SK-N-SH (cell line): ENCODE results near the gene CALN1. TPM values are rescaled to one million over a fixed set of nuclear protein-coding genes. Genes with fewer than 3 reads are reported as not detected.

Experiments used
- CTCF ChIA-PET: fragments of 300-600, 350-600 bp; formaldehyde crosslinking; extraction: SDS; loops from one replicate; lab custom pipeline; 2021; lab: Yijun Ruan, JAX
- POLR2A ChIA-PET: fragments of 350-600 bp; sonication (Branson Sonifier 250); formaldehyde crosslinking; extraction: SDS; loops from one replicate; lab custom pipeline; 2020; ENCODE audit warnings: antibody characterized with exemption, inconsistent platforms; lab: Yijun Ruan, JAX
- DNase-seq: peaks from one replicate; pipeline ENCODE4 v3.0.0; 2012
- H2AFZ ChIP-seq: fragments of 200-600 bp; sonication (generic); 2 replicates; pipeline ENCODE4 v1.8.1; 2016; ENCODE audit warnings: antibody characterized with exemption, mild to moderate bottlenecking, low read depth
- H3F3A ChIP-seq: fragments of 200-600 bp; sonication (generic); replicated peaks from 2 replicates; pipeline ENCODE3; 2016; ENCODE audit warnings: antibody characterized with exemption, mild to moderate bottlenecking; ENCODE audit not compliant: insufficient read depth
- H3K27ac ChIP-seq, 2 experiments: fragments of 200-500 bp in 1 of 2; fragments of 200-600 bp in 1 of 2; sonication (Bioruptor generic) in 1 of 2; sonication (generic), shearing (Covaris generic) in 1 of 2; 2 replicates each; pipeline versions ENCODE4 v1.5.1 to v1.6.1; 2014 to 2016; ENCODE audit warnings: low read depth in 2 of 2, inconsistent platforms in 1 of 2, low read length in 1 of 2, mild to moderate bottlenecking in 1 of 2, mixed read lengths in 1 of 2
- H3K27me3 ChIP-seq: fragments of 200-600 bp; sonication (generic), shearing (Covaris generic); 2 replicates; pipeline ENCODE4 v1.6.1; 2016; ENCODE audit warnings: mixed run types; ENCODE audit not compliant: insufficient read depth
- H3K36me3 ChIP-seq, 2 experiments: fragments of 200-500 bp in 1 of 2; fragments of 200-600 bp in 1 of 2; sonication (Bioruptor generic) in 1 of 2; sonication (generic) in 1 of 2; replicated peaks in 1 of 2; 2 replicates each; pipeline versions ENCODE3 to v1.5.1; 2014 to 2016; ENCODE audit warnings: low read length in 1 of 2, mild to moderate bottlenecking in 1 of 2; ENCODE audit not compliant: insufficient read depth in 2 of 2, control insufficient read depth in 1 of 2
- H3K4me1 ChIP-seq, 2 experiments: fragments of 200-500 bp in 1 of 2; fragments of 200-600 bp in 1 of 2; sonication (Bioruptor generic) in 1 of 2; sonication (generic), shearing (Covaris generic) in 1 of 2; 2 replicates each; pipeline versions ENCODE4 v1.5.1 to v1.6.1; 2014 to 2016; ENCODE audit warnings: low read depth in 1 of 2, low read length in 1 of 2, mixed run types in 1 of 2; ENCODE audit not compliant: insufficient read depth in 2 of 2, control insufficient read depth in 1 of 2
- H3K4me2 ChIP-seq: fragments of 200-600 bp; sonication (generic), shearing (Covaris generic); 2 replicates; pipeline ENCODE4 v1.6.1; 2017; ENCODE audit warnings: mixed run types
- H3K4me3 ChIP-seq, 2 experiments: fragments of 200-500 bp in 1 of 2; fragments of 200-600 bp in 1 of 2; sonication (Bioruptor generic) in 1 of 2; sonication (generic), shearing (Covaris generic) in 1 of 2; 2 replicates each; pipeline versions ENCODE4 v1.5.1 to v1.8.1; 2014 to 2016; ENCODE audit warnings: low read depth in 2 of 2, inconsistent platforms in 1 of 2, low read length in 1 of 2, mild to moderate bottlenecking in 1 of 2, mixed read lengths in 1 of 2, moderate library complexity in 1 of 2
- H3K79me2 ChIP-seq: fragments of 200-600 bp; sonication (generic); 2 replicates; pipeline ENCODE4 v1.8.1; 2017; ENCODE audit warnings: mild to moderate bottlenecking; ENCODE audit not compliant: insufficient read depth
- H3K9ac ChIP-seq: fragments of 200-600 bp; sonication (generic); 2 replicates; pipeline ENCODE4 v1.6.1; 2017; ENCODE audit warnings: mixed run types
- H3K9me2 ChIP-seq: fragments of 200-600 bp; sonication (generic); 2 replicates; pipeline ENCODE4 v1.6.1; 2017; ENCODE audit warnings: mixed run types
- H3K9me3 ChIP-seq: fragments of 200-600 bp; sonication (generic); 2 replicates; pipeline ENCODE4 v1.6.1; 2017; ENCODE audit warnings: mixed run types, mild to moderate bottlenecking, moderate library complexity
- H4K20me1 ChIP-seq: fragments of 200-600 bp; sonication (generic); 2 replicates; pipeline ENCODE4 v1.6.1; 2017; ENCODE audit warnings: mild to moderate bottlenecking, mixed run types; ENCODE audit not compliant: insufficient read depth
- CHD2 ChIP-seq: fragments of 150-350 bp; IDR thresholded peaks from 2 replicates; pipeline ENCODE4 v1.6.1; 2018; ENCODE audit warnings: low read length; ENCODE audit not compliant: partially characterized antibody
- CTCF ChIP-seq: fragments of 200-600 bp; sonication (generic); IDR thresholded peaks from 2 replicates; pipeline ENCODE4 v1.6.1; 2017; ENCODE audit warnings: antibody characterized with exemption, mild to moderate bottlenecking, moderate library complexity
- EZH2phosphoT487 ChIP-seq: fragments of 200-600 bp; sonication (generic); IDR thresholded peaks from 2 replicates; pipeline ENCODE4 v1.6.1; 2017; ENCODE audit warnings: low read depth, mixed run types, mild to moderate bottlenecking, antibody characterized with exemption, moderate library complexity, borderline replicate concordance
- FOXM1 ChIP-seq: IDR thresholded peaks from 2 replicates; pipeline ENCODE4 v1.4.0; 2012; ENCODE audit warnings: low read depth, mild to moderate bottlenecking
- GABPA ChIP-seq: IDR thresholded peaks from 2 replicates; pipeline ENCODE4 v1.4.0; 2012; ENCODE audit warnings: low read depth, mild to moderate bottlenecking
- MAX ChIP-seq: IDR thresholded peaks from 2 replicates; pipeline ENCODE4 v1.4.0; 2012; ENCODE audit warnings: low read depth
- MEF2A ChIP-seq: IDR thresholded peaks from 2 replicates; pipeline ENCODE4 v1.4.0; 2012; ENCODE audit warnings: low read depth, borderline replicate concordance
- MXI1 ChIP-seq: IDR thresholded peaks from 2 replicates; pipeline ENCODE4 v1.6.1; 2012; ENCODE audit warnings: mild to moderate bottlenecking, low read depth, low read length, improper control_type of control experiment
- NFIC ChIP-seq: IDR thresholded peaks from 2 replicates; pipeline ENCODE4 v1.4.0; 2012; ENCODE audit warnings: borderline replicate concordance
- NRF1 ChIP-seq: IDR thresholded peaks from 2 replicates; pipeline ENCODE4 v1.6.1; 2012; ENCODE audit warnings: low read depth, mild to moderate bottlenecking, low read length
- RCOR1 ChIP-seq: fragments of 150-350 bp; IDR thresholded peaks from 2 replicates; pipeline ENCODE4 v1.6.1; 2017; ENCODE audit warnings: antibody characterized with exemption, low read length
- REST ChIP-seq: IDR thresholded peaks from 2 replicates; pipeline ENCODE4 v1.6.1; 2012; ENCODE audit warnings: mild to moderate bottlenecking, low read depth, low read length, moderate library complexity
- SIN3A ChIP-seq: IDR thresholded peaks from 2 replicates; pipeline ENCODE4 v1.6.1; 2012; ENCODE audit warnings: low read depth, mild to moderate bottlenecking, low read length, moderate library complexity, borderline replicate concordance
- TCF12 ChIP-seq: IDR thresholded peaks from 2 replicates; pipeline ENCODE4 v1.4.0; 2012
- TEAD4 ChIP-seq: IDR thresholded peaks from 2 replicates; pipeline ENCODE4 v1.4.0; 2012; ENCODE audit warnings: mild to moderate bottlenecking, borderline replicate concordance; ENCODE audit not compliant: insufficient read depth
- USF1 ChIP-seq: IDR thresholded peaks from 2 replicates; pipeline ENCODE4 v1.4.0; 2012; ENCODE audit warnings: low read depth, borderline replicate concordance
- USF2 ChIP-seq: fragments of 150-350 bp; IDR thresholded peaks from 2 replicates; pipeline ENCODE4 v1.6.1; 2017; ENCODE audit warnings: antibody characterized with exemption, low read length, low read depth, borderline replicate concordance
- WGBS: methylation state at CpG from one replicate; pipeline ENCODE4 v1.1.6; 2017; ENCODE audit warnings: low lambda C conversion rate; 5-methylcytosine and 5-hydroxymethylcytosine counted together
- polyA plus RNA-seq, 3 experiments: library from polyadenylated mRNA; depleted of rRNA; stranded (reverse); fragments of >200 nt; gene quantifications; 2 replicates each; pipeline ENCODE4 v1.2.3, GENCODE V29; 2012

The CALN1 gene
- polyA plus RNA-seq, 1 of the 3 experiments (the other 2 are of a cell fraction) = not detected

- no peak for TF ChIP-seq REST
- TF ChIP-seq TEAD4 = no peak
- TF ChIP-seq CHD2 = no peak
- no peak for TF ChIP-seq NRF1
- no peak for TF ChIP-seq SIN3A
- no peak for TF ChIP-seq MXI1
- no peak for TF ChIP-seq MEF2A
- no peak for TF ChIP-seq USF1
- no peak for TF ChIP-seq USF2
Measured at GRCh38 chr7:72279203-72279602, 132.9 kb downstream of the CALN1 start (continued).

GRCh38 chr7:72278550-72278949 is 133.6 kb downstream of the CALN1 start:
- H3K9me2 ChIP-seq = no peaks in the 10 kb centered on the region
- H3K36me3 ChIP-seq = no peaks in the 10 kb centered on the region
- no peak overlapping the region for H3K4me3 ChIP-seq
- H3K79me2 ChIP-seq = no peaks in the 10 kb centered on the region
- no peak for DNase-seq
- no peak overlapping the region for H3K9ac ChIP-seq
- TF ChIP-seq CTCF = no peak
- TF ChIP-seq FOXM1 = no peak
- no peak for TF ChIP-seq TCF12
- TF ChIP-seq RCOR1 = no peak
- TF ChIP-seq EZH2phosphoT487 = no peak
- TF ChIP-seq GABPA = no peak
- TF ChIP-seq MAX = no peak
- TF ChIP-seq CHD2 = no peak
- no peak for TF ChIP-seq NFIC
- H3K4me2 ChIP-seq = no peak overlapping the region
- no peaks in the 10 kb centered on the region for H3K4me1 ChIP-seq
- no peak overlapping the region for H3K27ac ChIP-seq
- WGBS = 23% methylated on average over 8 of the region's 8 CpGs
- H4K20me1 ChIP-seq = no peaks in the 10 kb centered on the region
- H3K9me3 ChIP-seq = no peaks in the 10 kb centered on the region; the same call in 1 of the 2 replicates
- H3K27me3 ChIP-seq = no peaks in the 10 kb centered on the region
- no peak overlapping the region for H2AFZ ChIP-seq
- ChIA-PET CTCF (no interaction called here), POLR2A (no interaction called here)
- H3F3A ChIP-seq = no peaks in the 10 kb centered on the region
